Myocyte (in vitro differentiated cells): Measurements from ENCODE around the gene EMID1. TPM values are rescaled to one million over a fixed set of nuclear protein-coding genes. Genes with fewer than 3 reads are reported as not detected.

Source experiments
- total RNA-seq: library from RNA; depleted of rRNA; stranded (reverse); fragments of >200 nt; gene quantifications from 2 replicates; pipeline ENCODE4 v1.2.3, GENCODE V29; 2014

EMID1 gene
- total RNA-seq, 1 donor from 2014 or later, result 2.3 TPM

Other genes starting within 250 kb of the EMID1 start
- not detected in 2 replicates for gene C22orf31, start 144.1 kb upstream of the EMID1 start, total RNA-seq
- 78.1 and 84.1 TPM in 2 replicates for gene KREMEN1, start 132.9 kb upstream of the EMID1 start, total RNA-seq
- 47.7 and 48.4 TPM in 2 replicates for gene RHBDD3, start 62.1 kb downstream of the EMID1 start, total RNA-seq
- 232 and 242 TPM in 2 replicates for gene EWSR1, start 62.4 kb downstream of the EMID1 start, total RNA-seq
- 20.4 and 34.9 TPM in 2 replicates for gene GAS2L1, start 100.8 kb downstream of the EMID1 start, total RNA-seq
- gene RASL10A, start 109.8 kb downstream of the EMID1 start, total RNA-seq, result 2.5 and 9.5 TPM in 2 replicates
- 39.9 and 43.3 TPM in 2 replicates for gene AP1B1, start 182.7 kb downstream of the EMID1 start, total RNA-seq
- gene RFPL1, start 232.7 kb downstream of the EMID1 start, total RNA-seq, result not detected in 2 replicates